GM19463 (cell line): ENCODE data around the gene GLT1D1.

ENCODE experiments used
- ATAC-seq: cut with Tn5 transposase; IDR thresholded peaks from one replicate; pipeline ENCODE4 v1.9.1; 2021; ENCODE audit warnings: mild to moderate bottlenecking, moderate library complexity; ENCODE audit not compliant: unreplicated experiment

GLT1D1 gene

GRCh38 chr12:128992116-128992515 lies 138.8 kb downstream of the GLT1D1 start:
- ATAC-seq, result no peak

- ATAC-seq, result no peak
These were observed 139.3 kb downstream of the GLT1D1 start for GRCh38 chr12:128992550-128992949.

- ATAC-seq, result no peak
These were observed 141.6 kb downstream of the GLT1D1 start for GRCh38 chr12:128994856-128995255.

GRCh38 chr12:128995619-128996018 lies 142.3 kb downstream of the GLT1D1 start:
- ATAC-seq, result no peak

- no peak for ATAC-seq
These were observed 148.5 kb downstream of the GLT1D1 start for GRCh38 chr12:129001826-129002225.

- no peak for ATAC-seq
These were observed 149.1 kb downstream of the GLT1D1 start for GRCh38 chr12:129002427-129002826.

GRCh38 chr12:129005416-129005815 lies 152.1 kb downstream of the GLT1D1 start:
- ATAC-seq, result no peak

- no peak for ATAC-seq
These were observed 152.6 kb downstream of the GLT1D1 start for GRCh38 chr12:129005829-129006228.

- ATAC-seq, result no peak
These were observed 156.8 kb downstream of the GLT1D1 start for GRCh38 chr12:129009833-129010622.

GRCh38 chr12:129016159-129016558 lies 162.9 kb downstream of the GLT1D1 start:
- no peak for ATAC-seq

GRCh38 chr12:129025055-129025454 lies 171.8 kb downstream of the GLT1D1 start:
- no peak for ATAC-seq

GRCh38 chr12:129028844-129029243 lies 175.6 kb downstream of the GLT1D1 start:
- ATAC-seq, result no peak
